GM18870 (cell line): ENCODE results near the gene RCAN3.
"Not testable (repeated sequence)": the region's sequence is repeated elsewhere in the genome, so short reads cannot be mapped to it uniquely, and the experiment has no call there.

ENCODE experiments used
- ATAC-seq: cut with Tn5 transposase; IDR thresholded peaks from one replicate; pipeline ENCODE4 v1.9.1; 2021; ENCODE audit warnings: moderate library complexity; ENCODE audit not compliant: unreplicated experiment

The RCAN3 gene

GRCh38 chr1:24484199-24484598 is 18.4 kb upstream of the RCAN3 start:
- ATAC-seq: no peak

DNA sequence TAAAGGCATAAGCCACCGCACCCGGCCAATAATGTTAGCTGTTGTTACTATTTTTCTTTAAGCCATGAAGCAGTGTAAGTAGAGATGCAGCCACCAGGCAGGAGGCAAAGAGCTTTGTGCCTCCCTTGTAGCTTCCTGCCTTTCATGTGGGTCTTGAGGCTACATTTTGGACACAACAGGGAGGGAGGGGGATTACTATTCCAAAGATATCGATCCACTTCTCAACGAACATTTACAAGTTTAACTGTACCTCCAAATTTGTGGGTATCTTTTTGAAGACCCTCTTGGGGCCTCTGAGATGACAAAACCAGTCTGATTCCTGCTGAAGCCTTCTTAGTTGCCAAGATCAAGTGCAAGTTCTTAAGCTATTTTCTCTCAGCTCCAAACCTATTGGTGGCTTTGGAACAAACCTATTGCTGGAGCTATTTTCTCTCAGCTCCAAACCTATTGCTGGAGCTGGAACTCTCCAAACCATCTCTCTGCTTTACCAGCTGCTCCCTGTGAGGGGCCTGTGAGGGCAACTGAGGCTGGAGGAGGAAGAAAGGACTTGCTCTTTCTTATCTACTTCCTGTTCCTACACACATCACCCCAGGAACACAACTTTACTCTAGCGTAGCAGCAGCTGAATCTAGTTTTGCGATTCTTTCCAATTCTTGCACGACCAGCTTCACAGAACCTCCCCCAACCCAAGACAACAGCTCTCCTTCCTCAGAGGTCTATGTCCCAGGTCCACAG is 16.1 kb upstream of the RCAN3 start:
- no peak for ATAC-seq

- no peak for ATAC-seq
Measured at GRCh38 chr1:24487455-24487854, 15.2 kb upstream of the RCAN3 start.

GRCh38 chr1:24488159-24488558 is 14.5 kb upstream of the RCAN3 start:
- not testable (repeated sequence) for ATAC-seq

DNA sequence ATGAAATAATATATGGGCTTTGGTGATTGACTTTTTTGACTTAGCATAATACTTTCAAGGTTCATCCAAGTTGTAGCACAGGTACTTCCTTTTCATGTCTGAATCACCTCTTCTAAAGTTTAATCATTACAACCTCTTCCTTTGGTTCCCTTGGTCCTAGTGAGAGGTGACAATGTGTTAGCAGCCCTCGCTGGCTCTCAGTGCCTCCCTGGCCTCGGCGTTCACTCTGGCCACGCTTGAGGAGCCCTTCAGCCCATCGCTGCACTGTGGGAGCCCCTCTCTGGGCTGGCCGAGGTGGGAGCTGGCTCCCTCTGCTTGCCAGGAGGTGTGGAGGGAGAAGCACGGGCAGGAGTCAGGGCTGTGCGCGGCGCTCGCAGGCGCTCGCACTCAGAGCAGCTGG is 13.0 kb upstream of the RCAN3 start:
- ATAC-seq: no peak

DNA sequence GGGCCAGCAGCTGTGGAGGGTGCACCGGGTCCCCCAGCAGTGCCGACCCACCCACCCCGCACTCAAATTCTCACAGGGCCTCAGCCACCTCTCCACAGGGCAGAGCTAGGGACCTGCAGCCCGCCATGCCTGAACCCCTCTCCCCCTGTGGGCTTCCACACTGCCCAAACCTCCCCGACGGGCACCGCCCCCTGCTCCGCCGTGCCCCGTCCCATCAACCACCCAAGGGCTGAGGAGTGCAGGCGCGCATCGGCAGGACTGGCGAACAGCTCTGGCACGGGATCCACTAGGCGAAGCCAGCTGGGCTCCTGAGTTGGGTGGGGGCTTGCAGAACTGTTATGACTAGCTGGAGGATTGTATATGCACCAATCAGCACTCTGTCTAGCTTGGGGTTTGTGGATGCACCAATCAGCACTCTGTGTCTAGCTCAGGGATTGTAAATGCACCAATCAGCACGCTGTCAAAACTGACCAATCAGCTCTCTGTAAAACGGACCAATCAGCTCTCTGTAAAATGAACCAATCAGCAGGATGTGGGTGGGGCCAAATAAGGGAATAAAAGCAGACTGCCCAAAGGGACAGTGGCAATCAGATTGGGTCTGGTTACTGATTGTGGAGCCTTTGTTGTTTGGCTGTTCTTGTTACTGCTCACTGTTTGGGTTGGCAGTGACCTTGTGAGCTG is 12.4 kb upstream of the RCAN3 start:
- ATAC-seq: no peak

GRCh38 chr1:24491577-24492360 is 10.9 kb upstream of the RCAN3 start:
- no peak for ATAC-seq

DNA sequence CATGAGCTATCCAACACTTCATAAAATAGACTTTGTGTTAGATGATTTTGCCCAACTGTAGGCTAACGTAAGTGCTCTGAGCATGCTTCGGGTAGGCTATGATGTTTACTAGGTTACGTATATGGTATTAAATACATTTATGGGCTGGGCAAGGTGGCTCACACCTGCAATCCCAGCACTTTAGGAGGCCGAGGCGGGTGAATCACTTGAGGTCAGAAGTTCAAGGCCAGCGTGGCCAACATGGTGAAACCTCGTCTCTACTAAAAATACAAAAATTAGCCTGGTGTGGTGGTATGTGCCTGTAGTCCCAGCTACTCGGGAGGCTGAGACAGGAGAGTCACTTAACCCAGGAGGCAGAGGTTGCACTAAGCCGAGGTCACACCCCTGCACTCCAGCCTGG is 9.7 kb upstream of the RCAN3 start:
- not testable (repeated sequence) for ATAC-seq

DNA sequence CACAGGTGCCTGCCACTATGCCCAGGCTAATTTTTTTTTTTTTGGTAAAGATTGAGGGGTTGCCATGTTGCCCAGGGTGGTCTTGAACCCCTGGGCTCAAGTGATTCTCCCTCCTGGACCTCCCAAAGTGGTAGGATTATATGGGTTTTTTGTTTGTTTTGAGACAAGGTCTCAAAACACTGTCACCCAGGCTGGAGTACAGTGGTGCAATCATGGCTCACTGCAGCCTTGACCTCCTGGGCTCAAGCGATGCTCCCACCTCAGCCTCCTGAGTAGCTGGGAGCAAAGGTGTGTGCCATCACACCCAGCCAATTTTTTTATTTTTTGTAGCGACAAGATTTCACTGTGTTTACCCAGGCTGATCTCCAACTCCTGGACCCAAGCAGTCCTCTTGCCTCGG is 8.9 kb upstream of the RCAN3 start:
- ATAC-seq: no peak

GRCh38 chr1:24498589-24498988 is 4.0 kb upstream of the RCAN3 start:
- ATAC-seq: no peak

GRCh38 chr1:24500448-24501048 is 2.1 kb upstream of the RCAN3 start:
- ATAC-seq: no peak

GRCh38 chr1:24501371-24502064 is 1.1 kb upstream of the RCAN3 start:
- no peak for ATAC-seq

DNA sequence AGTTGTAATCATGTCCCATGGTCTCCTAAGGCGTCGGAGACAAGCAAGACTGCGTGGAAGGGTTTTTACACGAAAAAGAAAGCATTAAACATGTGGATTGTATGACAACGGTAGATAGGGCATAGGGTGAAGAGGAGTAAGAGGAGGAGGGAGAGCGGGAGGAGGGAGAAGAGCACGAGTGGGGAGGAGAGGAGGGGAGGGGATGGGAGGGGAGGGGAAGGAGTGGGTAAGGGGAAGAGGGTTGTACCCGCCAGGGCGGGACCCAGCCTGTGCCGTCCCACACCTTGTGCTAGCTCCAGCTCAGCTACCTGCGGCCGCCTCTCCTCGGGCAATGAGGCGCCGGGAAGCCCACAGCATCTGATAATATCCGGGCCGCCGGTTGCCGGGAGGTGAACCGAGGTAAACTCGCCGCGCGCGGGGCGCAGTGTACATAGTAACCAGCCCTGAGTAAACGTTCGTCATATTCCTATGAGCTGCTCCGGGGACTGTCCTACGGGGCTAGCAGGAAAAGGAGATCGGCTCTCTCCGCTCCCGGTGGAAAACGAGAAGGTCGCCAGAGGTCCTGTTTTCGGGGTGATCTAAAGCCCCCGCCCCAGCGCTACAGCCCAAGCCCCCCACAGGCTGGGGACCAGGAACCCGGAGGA is 449 bp upstream of the RCAN3 start:
- ATAC-seq: no peak

GRCh38 chr1:24503059-24503751 is 569 bp downstream of the RCAN3 start:
- ATAC-seq: no peak

GRCh38 chr1:24503870-24504523 is 1.4 kb downstream of the RCAN3 start:
- ATAC-seq: no peak

GRCh38 chr1:24504560-24504959 is 1.9 kb downstream of the RCAN3 start:
- ATAC-seq: no peak

DNA sequence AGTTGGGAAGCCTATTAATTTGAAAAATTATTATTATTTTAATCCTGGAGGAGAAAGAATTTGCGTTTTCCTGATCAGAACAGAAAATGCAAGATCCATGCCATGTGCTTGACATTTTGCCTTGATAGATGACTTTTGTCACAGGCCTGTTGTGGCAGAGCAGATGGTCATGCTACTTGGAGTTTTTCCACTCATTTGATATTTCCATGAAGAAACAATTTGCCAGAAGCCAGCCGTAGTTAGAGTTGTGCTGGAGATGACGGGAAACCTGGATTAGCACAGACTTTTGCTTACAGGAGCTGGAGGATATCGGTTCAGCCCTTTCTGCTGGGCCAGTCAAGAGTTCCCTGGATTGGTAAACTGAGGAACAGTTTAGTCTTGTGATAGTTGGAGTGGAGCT is 3.2 kb downstream of the RCAN3 start:
- ATAC-seq: no peak

DNA sequence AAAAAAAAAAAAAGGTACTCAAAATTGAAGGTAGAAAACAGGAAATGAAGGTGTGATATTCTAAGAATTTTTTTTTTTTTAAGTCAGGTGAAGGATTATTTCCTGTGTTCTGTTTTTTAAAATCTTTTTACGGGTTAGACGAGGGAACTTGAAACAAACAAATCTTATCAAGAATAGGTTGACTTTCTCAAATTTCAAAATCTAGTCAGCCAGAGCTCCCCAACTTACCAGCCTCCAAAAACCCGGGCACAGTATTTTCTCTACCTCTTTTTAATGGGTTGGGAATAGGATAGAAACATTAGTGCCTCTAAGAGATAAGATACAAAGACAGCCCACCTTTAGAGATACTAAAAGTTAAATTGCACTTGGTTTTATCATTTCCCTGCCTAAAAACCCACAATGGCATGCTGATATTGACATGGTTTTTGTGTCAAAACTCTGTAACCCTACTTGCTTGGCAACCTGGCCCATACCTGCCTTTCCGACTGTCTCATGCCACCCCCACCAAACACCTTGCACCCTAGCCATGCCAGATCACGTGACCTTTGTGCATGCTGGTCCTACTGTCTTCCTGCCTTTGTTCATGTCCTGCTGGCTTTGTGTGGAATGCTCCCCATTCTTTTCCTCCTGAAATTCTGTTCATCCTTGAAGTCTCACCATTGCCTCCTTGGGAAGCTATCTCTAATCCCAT is 4.2 kb downstream of the RCAN3 start:
- no peak for ATAC-seq

- no peak for ATAC-seq
Measured at GRCh38 chr1:24507405-24507804, 4.8 kb downstream of the RCAN3 start.
